ENCODE measurements around the gene UBE2K.

DNA sequence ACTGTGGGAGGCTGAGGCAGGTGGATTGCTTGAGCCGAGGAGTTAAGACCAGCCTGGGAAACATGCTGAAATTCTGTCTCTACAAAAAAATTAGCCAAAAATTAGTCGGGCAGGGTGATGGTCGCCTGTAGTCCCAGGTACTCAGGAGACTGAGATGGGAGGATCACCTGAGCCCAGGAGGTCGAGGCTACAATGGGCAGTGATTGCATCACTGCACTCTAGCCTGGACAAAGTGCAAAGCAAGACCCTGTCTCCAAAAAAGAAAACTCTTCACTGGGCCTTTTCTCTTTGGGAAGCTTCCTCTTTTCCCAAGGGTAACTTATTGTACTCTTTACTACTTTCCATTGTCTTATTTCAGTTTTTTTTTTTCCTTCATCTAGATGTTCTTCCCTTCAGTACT, 88.9 kb downstream of the UBE2K start:
- no peak for TF ChIP-seq CEBPB (IDR thresholded peaks at IDR 0.05; ENCODE audit: low read depth)
- TF ChIP-seq POLR2A (IDR thresholded peaks at IDR 0.05; ENCODE audit: borderline replicate concordance, extremely low read depth, insufficient read depth, insufficient read length) = no peak
- TF ChIP-seq POLR2AphosphoS5 (IDR thresholded peaks at IDR 0.05; ENCODE audit: low read depth, low read length) = no peak
- TF ChIP-seq, protein P1, sequence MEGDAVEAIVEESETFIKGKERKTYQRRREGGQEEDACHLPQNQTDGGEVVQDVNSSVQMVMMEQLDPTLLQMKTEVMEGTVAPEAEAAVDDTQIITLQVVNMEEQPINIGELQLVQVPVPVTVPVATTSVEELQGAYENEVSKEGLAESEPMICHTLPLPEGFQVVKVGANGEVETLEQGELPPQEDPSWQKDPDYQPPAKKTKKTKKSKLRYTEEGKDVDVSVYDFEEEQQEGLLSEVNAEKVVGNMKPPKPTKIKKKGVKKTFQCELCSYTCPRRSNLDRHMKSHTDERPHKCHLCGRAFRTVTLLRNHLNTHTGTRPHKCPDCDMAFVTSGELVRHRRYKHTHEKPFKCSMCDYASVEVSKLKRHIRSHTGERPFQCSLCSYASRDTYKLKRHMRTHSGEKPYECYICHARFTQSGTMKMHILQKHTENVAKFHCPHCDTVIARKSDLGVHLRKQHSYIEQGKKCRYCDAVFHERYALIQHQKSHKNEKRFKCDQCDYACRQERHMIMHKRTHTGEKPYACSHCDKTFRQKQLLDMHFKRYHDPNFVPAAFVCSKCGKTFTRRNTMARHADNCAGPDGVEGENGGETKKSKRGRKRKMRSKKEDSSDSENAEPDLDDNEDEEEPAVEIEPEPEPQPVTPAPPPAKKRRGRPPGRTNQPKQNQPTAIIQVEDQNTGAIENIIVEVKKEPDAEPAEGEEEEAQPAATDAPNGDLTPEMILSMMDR (IDR thresholded peaks at IDR 0.05 in 2 of 3, conservative IDR thresholded peaks at IDR 0.05 in 1 of 3; ENCODE audit: borderline replicate concordance in 1 of 3, insufficient read depth in 1 of 3, low read depth in 2 of 3, low read length in 2 of 3) = no peak
- no peak for TF ChIP-seq RAD21 (IDR thresholded peaks at IDR 0.05; ENCODE audit: low read depth)
- no peak for TF ChIP-seq EZH2 (IDR thresholded peaks at IDR 0.05)
- TF ChIP-seq, protein P2, sequence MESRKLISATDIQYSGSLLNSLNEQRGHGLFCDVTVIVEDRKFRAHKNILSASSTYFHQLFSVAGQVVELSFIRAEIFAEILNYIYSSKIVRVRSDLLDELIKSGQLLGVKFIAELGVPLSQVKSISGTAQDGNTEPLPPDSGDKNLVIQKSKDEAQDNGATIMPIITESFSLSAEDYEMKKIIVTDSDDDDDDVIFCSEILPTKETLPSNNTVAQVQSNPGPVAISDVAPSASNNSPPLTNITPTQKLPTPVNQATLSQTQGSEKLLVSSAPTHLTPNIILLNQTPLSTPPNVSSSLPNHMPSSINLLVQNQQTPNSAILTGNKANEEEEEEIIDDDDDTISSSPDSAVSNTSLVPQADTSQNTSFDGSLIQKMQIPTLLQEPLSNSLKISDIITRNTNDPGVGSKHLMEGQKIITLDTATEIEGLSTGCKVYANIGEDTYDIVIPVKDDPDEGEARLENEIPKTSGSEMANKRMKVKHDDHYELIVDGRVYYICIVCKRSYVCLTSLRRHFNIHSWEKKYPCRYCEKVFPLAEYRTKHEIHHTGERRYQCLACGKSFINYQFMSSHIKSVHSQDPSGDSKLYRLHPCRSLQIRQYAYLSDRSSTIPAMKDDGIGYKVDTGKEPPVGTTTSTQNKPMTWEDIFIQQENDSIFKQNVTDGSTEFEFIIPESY (IDR thresholded peaks at IDR 0.05; ENCODE audit: extremely low read depth, insufficient replicate concordance, low read length) = no peak
- no peak for TF ChIP-seq ZNF274 (IDR thresholded peaks at IDR 0.05; ENCODE audit: low read depth, low read length)
- TF ChIP-seq ATF3 (IDR thresholded peaks at IDR 0.05) = no peak
